GM18505 (cell line): ENCODE measurements around the gene NMBR.
"Not testable (repeated sequence)": the region's sequence is repeated elsewhere in the genome, so short reads cannot be mapped to it uniquely, and the experiment has no call there.

Experiments used
- ATAC-seq: cut with Tn5 transposase; IDR thresholded peaks from one replicate; pipeline ENCODE4 v1.9.1; 2021; ENCODE audit not compliant: unreplicated experiment
- POLR2A ChIP-seq: IDR thresholded peaks from 4 replicates; pipeline ENCODE4 v1.6.1; 2011; ENCODE audit warnings: borderline replicate concordance; ENCODE audit not compliant: insufficient read depth, insufficient read length; ENCODE audit errors: extremely low read depth

The NMBR gene

DNA sequence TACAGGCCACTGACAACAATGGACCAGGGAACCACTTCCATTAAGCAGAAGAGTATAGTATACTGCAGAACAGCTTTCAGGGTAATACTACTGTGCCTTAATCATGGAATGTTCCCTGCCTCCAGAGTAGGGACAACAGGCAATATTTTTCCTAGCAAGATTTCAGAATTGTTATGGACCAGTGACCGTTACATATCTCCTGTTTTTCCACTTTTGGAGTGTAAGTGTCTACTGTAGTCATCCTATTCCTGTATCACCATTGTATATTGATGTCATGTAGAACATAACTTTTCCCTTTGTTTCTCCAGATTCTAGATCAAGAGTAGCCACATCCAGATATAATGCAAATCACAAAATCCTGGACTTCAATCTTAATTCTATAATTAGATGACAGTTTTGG is 16.1 kb downstream of the NMBR start:
- no peak for ATAC-seq
- TF ChIP-seq POLR2A, result no peak

DNA sequence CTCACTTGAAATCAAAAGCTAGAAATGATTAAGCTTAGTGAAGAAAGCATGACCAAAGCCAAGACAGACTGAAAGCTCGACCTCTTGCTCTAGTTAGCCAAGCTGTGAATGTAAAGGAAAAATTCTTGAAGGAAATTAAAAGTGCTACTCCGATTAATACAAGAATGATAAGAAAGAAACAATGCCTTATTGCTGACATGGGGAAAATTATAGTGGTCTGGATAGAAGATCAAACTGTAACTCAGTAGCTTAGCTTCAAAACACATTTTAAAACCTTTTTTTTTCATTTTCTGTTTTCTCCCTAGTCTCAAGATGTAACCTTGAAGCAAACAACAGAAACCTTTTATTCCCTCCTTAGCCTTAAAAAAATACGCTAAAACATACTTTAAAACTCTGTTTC is 25.6 kb downstream of the NMBR start:
- no peak for TF ChIP-seq POLR2A
- no peak for ATAC-seq

DNA sequence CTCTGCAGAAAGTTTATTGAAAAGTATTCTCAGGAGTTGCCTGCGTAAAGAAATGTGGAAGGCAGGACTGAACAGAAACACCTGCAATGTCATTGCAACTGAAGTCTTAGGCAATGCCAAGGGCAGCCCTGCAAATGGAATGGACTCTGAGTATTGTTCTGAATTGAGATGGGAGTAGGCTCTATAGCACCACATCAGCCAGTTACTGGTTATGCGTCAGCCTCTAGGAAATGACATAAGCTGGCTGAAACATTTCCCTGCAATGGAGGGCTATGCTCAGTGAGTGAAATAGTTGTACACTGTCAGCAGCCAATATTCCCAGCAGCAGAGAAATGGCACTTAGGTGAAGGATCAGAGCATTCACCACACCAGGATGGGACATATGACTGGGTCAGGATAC is 28.0 kb downstream of the NMBR start:
- TF ChIP-seq POLR2A, result no peak
- ATAC-seq, result no peak

GRCh38 chr6:142118328-142118727 is 28.6 kb downstream of the NMBR start:
- TF ChIP-seq POLR2A, result no peak
- no peak for ATAC-seq

DNA sequence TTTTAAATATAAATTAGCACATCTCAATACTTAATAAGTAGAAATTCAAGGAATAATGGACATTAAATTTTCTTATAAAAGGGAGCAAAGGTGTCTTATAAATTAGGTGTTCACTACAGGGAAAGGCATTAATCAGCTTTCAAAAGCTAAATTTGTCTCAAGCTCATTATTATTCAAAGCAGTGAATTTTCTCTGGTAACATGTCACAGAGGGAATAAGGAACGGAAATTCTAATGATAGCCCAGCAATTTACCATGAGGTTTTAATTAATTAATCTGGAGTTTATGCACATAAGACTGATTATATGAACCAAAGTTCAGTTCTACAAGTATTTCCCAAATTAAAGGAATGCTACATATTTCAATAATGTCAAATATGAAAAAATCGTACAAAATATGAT is 29.6 kb downstream of the NMBR start:
- TF ChIP-seq POLR2A, result no peak
- ATAC-seq, result no peak

DNA sequence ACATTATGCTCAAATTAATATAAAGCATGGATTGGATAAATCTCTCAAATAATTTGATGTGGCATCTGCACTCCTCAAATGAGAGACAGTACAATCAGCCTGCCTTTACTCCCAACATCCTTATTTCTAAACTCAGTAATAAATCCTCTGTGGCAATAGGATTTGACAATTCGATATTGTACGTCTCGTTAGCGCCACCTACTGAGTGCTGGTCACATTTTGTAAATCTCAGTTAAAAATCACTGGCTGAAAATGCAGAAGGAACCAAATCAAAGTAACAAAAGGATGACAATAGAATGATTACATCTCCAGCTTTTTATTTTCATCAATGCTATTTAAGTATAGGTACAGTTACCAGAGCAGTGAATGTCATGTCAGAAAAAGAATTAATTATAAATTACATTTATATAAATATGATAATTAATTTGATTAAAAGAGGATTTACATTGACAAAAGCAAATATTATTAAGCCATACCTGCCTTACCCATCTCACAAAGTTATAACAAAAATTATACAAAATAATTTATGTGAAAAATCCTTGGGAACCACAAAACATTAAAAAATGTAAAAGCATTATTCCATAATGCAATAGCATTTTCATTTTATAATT is 34.4 kb downstream of the NMBR start:
- ATAC-seq, result no peak

DNA sequence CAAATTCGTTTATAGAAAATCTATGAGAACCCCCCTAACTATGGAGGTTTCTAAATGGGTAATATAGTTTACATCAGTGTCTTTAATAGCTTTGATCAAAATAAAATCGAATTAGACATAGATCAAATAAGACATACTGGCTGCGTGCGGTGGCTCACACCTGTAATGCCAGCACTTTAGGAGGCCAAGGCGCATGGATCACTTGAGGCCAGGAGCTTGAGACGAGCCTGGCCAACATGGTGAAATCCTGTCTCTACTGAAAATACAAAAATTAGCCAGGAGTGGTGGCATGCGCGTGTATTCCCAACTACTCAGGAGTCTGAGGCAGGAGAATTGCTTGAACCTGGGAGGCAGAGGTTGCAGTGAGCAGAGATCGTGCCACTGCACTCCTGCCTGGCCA is 36.1 kb downstream of the NMBR start:
- not testable (repeated sequence) for ATAC-seq

More for the DNA sequence above, 34.4 kb downstream of the NMBR start:
- no peak for TF ChIP-seq POLR2A

DNA sequence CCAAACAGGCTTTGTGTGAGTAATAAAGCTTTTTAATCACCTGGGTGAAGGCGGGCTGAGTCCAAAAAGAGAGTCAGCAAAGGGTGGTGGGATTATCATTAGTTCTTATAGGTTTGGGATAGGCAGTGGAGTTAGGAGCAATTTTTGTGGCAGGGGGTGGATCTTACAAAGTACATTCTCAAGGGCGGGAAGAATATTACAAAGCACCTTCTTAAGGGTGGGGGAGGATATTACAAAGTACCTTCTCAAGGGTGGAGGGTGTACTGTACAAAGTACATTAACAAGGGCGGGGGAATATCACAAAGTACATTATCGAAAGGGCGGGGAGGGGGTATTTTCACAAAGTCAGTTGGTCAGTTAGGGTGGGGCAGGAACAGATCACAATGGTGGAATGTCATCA is 42.1 kb downstream of the NMBR start:
- not testable (repeated sequence) for ATAC-seq

DNA sequence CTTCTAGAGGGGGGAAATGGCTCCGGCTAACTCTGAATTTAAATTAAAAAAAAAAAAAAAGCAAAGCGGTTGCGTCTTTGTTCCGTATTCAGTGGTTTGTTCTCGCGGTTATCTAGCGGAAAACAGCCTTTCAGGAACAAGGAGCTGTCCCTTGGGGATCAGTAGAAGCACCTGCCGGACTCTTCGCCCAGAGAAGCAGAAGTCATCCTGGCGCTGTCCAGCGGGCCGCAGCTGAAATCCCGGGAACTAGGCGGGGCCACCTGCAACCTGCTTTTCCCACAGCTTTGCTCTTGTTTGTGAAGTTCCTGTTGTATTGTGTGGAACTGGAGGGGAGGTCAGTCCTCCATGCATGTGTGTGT is 58.1 kb downstream of the NMBR start:
- no peak for TF ChIP-seq POLR2A
- ATAC-seq, result no peak

GRCh38 chr6:142087950-142088857 is 58.7 kb downstream of the NMBR start:
- TF ChIP-seq POLR2A, result no peak
- no peak for ATAC-seq

GRCh38 chr6:142079130-142079529 is 67.8 kb downstream of the NMBR start:
- no peak for TF ChIP-seq POLR2A
- ATAC-seq, result no peak

DNA sequence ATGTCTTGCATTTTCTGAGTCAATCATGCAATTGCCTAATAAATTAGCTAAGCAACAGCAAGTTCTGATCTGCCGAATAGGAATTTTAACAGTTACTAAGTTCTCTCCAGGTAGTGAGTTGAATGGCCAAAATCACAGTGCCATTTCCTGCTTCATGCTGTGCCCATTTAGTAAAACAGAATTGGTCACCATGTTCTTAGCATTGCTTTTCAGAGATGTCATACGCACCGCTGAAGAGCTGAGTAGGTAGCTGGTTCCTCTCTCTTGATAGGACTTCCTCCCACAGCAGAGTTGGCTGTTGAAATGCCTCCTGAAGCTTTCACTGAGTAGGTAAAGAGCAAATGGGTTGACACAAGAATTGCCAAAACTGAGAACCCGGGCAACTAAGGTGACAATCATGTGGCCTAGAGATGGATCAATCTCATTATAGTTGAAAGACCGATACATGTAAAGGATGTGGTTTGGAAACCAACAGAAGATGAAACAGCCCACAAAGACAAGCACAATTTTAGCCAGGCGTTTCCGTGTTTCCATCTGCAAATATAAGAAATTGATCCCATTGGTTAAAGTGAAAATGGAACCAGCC is 71.3 kb downstream of the NMBR start:
- no peak for ATAC-seq
- TF ChIP-seq POLR2A, result no peak

DNA sequence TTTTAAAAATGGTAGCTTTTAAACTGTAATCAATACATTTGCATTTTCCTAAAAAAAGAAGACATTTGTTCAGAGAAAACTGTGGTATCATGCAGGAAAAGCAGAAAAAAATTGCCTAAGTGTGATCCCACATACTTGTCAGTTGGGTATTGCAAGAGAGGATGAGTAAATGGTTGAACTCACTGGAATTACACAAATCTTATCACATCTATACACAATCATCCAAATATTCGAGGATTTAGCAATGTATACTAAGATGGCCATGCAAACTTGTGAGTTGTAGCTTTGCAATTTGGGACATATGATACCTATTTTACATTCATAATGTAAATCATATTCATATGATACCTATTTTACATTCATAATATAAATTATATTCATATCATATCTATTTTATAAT is 72.4 kb downstream of the NMBR start:
- no peak for ATAC-seq
- no peak for TF ChIP-seq POLR2A

DNA sequence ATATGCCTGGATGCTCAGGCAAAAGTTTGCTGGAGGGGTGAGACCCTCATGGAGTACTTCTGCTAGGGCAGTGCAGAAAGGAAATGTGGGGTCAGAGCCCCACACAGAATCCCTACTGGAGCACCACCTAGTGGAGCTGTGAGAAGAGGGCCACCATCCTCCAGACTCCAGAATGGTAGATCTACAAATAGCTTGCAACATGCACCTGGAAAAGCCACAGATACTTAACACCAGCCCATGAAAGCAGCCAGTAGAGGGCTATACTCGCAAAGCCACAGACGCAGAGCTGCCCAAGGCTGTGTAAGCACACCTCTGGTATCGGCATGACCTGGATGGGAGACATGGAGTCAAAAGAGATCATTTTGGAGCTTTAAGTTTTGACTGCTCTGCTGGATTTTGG is 74.9 kb downstream of the NMBR start:
- no peak for ATAC-seq
- TF ChIP-seq POLR2A, result no peak
